ENCODE results near the gene HAVCR1.

HAVCR1 gene

GRCh38 chr5:156991714-156992113 lies 67.2 kb downstream of the HAVCR1 start:
- DNase-seq (ENCODE audit: low read depth): no peak

GRCh38 chr5:156984064-156984463 lies 74.9 kb downstream of the HAVCR1 start:
- no peak for DNase-seq (ENCODE audit: low read depth)

- no peak for DNase-seq (ENCODE audit: low read depth)
Observed at GRCh38 chr5:156981481-156981880, 77.4 kb downstream of the HAVCR1 start.
